ENCODE data around the gene COL4A6.

DNA sequence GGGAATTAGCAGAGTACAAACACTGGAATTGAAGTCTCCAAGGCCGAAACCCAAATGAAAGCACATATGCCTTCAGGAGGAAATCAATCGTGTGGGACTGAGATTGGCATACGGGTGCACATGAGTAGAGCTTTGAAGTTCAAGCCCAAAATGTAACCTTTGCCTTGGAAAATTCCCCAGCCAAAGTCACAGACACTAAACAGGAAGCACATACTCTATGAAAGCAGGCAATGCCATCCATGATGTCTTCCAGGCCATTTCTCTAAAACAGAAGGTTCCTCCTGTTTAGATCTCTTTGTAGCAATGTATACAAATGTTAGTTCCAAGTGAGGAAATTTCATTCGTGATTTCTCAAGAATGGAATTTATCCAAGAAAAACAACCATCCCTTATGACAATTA, 162.5 kb downstream of the COL4A6 start:
- TF ChIP-seq RAD21 (conservative IDR thresholded peaks at IDR 0.05) (no peak), TAF1 (IDR thresholded peaks at IDR 0.05; ENCODE audit: low read depth) (no peak), POLR2AphosphoS5 (IDR thresholded peaks at IDR 0.05) (no peak), SMC3 (conservative IDR thresholded peaks at IDR 0.05; ENCODE audit: poor library complexity) (no peak), EP300 (conservative IDR thresholded peaks at IDR 0.05; ENCODE audit: poor library complexity, severe bottlenecking) (no peak), EZH2 (IDR thresholded peaks at IDR 0.05; ENCODE audit: borderline replicate concordance, insufficient read depth, low read length, poor library complexity, severe bottlenecking) (no peak), MXI1 (conservative IDR thresholded peaks at IDR 0.05; ENCODE audit: poor library complexity, severe bottlenecking) (no peak)
- TF ChIP-seq, protein P1, sequence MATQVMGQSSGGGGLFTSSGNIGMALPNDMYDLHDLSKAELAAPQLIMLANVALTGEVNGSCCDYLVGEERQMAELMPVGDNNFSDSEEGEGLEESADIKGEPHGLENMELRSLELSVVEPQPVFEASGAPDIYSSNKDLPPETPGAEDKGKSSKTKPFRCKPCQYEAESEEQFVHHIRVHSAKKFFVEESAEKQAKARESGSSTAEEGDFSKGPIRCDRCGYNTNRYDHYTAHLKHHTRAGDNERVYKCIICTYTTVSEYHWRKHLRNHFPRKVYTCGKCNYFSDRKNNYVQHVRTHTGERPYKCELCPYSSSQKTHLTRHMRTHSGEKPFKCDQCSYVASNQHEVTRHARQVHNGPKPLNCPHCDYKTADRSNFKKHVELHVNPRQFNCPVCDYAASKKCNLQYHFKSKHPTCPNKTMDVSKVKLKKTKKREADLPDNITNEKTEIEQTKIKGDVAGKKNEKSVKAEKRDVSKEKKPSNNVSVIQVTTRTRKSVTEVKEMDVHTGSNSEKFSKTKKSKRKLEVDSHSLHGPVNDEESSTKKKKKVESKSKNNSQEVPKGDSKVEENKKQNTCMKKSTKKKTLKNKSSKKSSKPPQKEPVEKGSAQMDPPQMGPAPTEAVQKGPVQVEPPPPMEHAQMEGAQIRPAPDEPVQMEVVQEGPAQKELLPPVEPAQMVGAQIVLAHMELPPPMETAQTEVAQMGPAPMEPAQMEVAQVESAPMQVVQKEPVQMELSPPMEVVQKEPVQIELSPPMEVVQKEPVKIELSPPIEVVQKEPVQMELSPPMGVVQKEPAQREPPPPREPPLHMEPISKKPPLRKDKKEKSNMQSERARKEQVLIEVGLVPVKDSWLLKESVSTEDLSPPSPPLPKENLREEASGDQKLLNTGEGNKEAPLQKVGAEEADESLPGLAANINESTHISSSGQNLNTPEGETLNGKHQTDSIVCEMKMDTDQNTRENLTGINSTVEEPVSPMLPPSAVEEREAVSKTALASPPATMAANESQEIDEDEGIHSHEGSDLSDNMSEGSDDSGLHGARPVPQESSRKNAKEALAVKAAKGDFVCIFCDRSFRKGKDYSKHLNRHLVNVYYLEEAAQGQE (IDR thresholded peaks at IDR 0.05; ENCODE audit: borderline replicate concordance), result no peak
- TF ChIP-seq, protein P2, sequence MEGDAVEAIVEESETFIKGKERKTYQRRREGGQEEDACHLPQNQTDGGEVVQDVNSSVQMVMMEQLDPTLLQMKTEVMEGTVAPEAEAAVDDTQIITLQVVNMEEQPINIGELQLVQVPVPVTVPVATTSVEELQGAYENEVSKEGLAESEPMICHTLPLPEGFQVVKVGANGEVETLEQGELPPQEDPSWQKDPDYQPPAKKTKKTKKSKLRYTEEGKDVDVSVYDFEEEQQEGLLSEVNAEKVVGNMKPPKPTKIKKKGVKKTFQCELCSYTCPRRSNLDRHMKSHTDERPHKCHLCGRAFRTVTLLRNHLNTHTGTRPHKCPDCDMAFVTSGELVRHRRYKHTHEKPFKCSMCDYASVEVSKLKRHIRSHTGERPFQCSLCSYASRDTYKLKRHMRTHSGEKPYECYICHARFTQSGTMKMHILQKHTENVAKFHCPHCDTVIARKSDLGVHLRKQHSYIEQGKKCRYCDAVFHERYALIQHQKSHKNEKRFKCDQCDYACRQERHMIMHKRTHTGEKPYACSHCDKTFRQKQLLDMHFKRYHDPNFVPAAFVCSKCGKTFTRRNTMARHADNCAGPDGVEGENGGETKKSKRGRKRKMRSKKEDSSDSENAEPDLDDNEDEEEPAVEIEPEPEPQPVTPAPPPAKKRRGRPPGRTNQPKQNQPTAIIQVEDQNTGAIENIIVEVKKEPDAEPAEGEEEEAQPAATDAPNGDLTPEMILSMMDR (IDR thresholded peaks at IDR 0.05; ENCODE audit: poor library complexity, severe bottlenecking), result no peak

Data from neural cell (in vitro differentiated cells).